ENCODE measurements around the gene TOPORS.

Gene TOPORS

DNA sequence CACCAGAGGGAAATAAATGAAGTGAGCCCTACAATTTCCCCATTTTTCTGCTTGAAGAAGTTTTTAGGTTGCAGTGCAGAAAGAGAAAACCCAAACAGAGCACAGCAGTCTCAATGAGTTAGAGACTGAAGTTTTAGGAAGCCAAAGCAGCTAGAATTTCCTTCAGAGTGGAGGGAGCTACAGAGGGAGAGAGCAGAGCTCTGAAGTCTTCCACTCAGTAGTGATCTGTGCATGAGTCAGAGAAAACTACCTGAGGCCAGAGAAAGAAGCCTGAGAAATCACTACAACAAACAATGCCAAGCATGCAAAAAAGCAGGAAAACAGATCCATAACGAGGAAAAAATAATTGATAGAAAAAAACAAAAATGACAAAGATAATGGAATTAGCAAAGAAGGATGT, 38.5 kb upstream of the TOPORS start:
- no peak for ATAC-seq
- TF ChIP-seq ISL1 (CRISPR knock-in tag; IDR thresholded peaks at IDR 0.05) (no peak), SNAI2 (CRISPR knock-in tag; IDR thresholded peaks at IDR 0.05) (no peak), ZNF70 (CRISPR knock-in tag; IDR thresholded peaks at IDR 0.05) (no peak), ZNF565 (CRISPR knock-in tag; conservative IDR thresholded peaks at IDR 0.05; ENCODE audit: low read depth) (no peak), ZC3H10 (CRISPR knock-in tag; IDR thresholded peaks at IDR 0.05) (no peak), ESRRG (CRISPR knock-in tag; IDR thresholded peaks at IDR 0.05) (no peak)

DNA sequence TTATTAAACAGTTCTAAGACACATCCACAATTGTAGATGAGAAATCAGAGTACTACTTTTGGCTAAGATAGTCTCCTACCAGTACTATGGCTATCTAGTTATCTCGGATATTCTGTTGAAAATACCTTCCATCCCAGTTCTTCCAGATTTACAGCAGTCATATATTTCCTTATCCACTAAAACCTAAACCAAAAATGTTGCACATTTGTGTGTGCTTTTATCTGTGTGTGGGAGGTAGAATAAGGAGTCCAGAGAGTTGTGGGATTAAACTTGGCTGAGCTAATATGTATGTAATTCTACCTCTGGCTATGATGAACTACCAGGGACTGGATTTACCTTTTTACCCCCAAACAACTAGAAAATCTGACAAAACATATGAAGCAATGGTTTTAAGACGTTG, 38.1 kb upstream of the TOPORS start:
- no peak for ATAC-seq
- TF ChIP-seq ZFP3 (CRISPR knock-in tag; IDR thresholded peaks at IDR 0.05) (no peak), ZFP30 (CRISPR knock-in tag; IDR thresholded peaks at IDR 0.05) (no peak), TCF4 (CRISPR knock-in tag; IDR thresholded peaks at IDR 0.05; ENCODE audit: borderline replicate concordance) (no peak), GLIS3 (CRISPR knock-in tag; IDR thresholded peaks at IDR 0.05) (no peak)

DNA sequence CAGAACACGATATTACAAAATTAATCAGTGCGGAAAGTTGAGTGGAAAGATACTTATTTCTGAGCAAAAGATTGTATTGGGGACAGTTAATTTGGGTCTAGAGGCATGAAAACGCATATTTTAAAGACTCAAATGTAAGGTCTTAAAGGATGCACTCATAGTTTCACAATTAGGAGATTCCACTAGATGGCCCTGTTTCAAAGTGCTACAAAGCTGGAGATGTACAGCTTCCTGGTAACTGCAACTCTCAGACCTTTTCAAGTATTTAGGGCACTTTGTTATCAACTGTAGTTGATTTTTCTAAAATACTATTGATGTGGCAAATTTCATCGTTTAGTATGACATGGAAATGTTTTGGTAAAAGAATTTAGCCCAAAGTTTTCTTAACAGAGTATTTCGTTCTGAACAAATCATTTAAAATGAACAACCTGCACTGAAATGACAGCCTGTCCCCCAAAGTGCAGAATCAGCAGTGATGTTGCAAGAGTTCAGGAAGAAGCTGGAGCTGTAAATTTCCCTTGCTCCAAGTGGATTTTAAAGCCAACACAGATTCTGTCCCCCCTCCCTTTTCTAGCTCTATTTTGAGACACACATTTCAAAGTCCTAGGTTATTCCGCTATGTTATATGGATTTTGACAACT, 36.8 kb upstream of the TOPORS start:
- ATAC-seq, result peak; percentile 94
- TF ChIP-seq RARB (CRISPR knock-in tag; IDR thresholded peaks at IDR 0.05) (no peak), ISL1 (CRISPR knock-in tag; IDR thresholded peaks at IDR 0.05) (no peak), ESRRG (CRISPR knock-in tag; IDR thresholded peaks at IDR 0.05) (no peak), ZNF565 (CRISPR knock-in tag; conservative IDR thresholded peaks at IDR 0.05; ENCODE audit: low read depth) (no peak), PPARA (CRISPR knock-in tag; IDR thresholded peaks at IDR 0.05; ENCODE audit: borderline replicate concordance) (no peak), ZFP3 (CRISPR knock-in tag; IDR thresholded peaks at IDR 0.05) (no peak), ARNTL (CRISPR knock-in tag; IDR thresholded peaks at IDR 0.05; ENCODE audit: borderline replicate concordance, low read depth) (no peak), ZFP30 (CRISPR knock-in tag; IDR thresholded peaks at IDR 0.05) (no peak)
- TF ChIP-seq, protein P1, sequence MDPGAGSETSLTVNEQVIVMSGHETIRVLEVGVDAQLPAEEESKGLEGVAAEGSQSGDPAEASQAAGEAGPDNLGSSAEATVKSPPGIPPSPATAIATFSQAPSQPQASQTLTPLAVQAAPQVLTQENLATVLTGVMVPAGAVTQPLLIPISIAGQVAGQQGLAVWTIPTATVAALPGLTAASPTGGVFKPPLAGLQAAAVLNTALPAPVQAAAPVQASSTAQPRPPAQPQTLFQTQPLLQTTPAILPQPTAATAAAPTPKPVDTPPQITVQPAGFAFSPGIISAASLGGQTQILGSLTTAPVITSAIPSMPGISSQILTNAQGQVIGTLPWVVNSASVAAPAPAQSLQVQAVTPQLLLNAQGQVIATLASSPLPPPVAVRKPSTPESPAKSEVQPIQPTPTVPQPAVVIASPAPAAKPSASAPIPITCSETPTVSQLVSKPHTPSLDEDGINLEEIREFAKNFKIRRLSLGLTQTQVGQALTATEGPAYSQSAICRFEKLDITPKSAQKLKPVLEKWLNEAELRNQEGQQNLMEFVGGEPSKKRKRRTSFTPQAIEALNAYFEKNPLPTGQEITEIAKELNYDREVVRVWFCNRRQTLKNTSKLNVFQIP (CRISPR knock-in tag; IDR thresholded peaks at IDR 0.05; ENCODE audit: borderline replicate concordance, low read depth), result no peak
- TF ChIP-seq, protein P2, sequence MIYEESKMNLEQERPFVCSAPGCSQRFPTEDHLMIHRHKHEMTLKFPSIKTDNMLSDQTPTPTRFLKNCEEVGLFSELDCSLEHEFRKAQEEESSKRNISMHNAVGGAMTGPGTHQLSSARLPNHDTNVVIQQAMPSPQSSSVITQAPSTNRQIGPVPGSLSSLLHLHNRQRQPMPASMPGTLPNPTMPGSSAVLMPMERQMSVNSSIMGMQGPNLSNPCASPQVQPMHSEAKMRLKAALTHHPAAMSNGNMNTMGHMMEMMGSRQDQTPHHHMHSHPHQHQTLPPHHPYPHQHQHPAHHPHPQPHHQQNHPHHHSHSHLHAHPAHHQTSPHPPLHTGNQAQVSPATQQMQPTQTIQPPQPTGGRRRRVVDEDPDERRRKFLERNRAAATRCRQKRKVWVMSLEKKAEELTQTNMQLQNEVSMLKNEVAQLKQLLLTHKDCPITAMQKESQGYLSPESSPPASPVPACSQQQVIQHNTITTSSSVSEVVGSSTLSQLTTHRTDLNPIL (CRISPR knock-in tag; IDR thresholded peaks at IDR 0.05; ENCODE audit: low read depth), result no peak
- TF ChIP-seq, protein P3, sequence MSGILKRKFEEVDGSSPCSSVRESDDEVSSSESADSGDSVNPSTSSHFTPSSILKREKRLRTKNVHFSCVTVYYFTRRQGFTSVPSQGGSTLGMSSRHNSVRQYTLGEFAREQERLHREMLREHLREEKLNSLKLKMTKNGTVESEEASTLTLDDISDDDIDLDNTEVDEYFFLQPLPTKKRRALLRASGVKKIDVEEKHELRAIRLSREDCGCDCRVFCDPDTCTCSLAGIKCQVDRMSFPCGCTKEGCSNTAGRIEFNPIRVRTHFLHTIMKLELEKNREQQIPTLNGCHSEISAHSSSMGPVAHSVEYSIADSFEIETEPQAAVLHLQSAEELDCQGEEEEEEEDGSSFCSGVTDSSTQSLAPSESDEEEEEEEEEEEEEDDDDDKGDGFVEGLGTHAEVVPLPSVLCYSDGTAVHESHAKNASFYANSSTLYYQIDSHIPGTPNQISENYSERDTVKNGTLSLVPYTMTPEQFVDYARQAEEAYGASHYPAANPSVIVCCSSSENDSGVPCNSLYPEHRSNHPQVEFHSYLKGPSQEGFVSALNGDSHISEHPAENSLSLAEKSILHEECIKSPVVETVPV (CRISPR knock-in tag; IDR thresholded peaks at IDR 0.05), result no peak

DNA sequence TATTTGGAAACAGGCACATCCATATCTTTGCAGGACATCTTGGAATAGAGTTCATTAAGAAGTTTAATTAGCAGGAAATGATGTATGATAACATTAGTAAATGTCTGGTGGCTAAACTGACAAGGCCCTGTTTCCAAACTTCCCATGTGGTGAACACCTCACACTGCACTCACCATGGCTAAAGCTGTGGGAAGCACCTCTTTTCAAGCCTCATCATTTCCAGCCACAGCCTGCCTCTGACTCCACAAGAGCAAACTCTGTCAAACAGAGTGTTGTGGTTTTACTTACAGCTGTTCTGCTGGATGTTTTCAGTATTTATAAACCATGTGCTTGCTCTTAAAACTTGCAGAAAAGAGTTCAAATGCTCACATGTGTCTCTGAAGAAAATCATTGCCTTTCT, 35.5 kb upstream of the TOPORS start:
- ATAC-seq, result no peak
- TF ChIP-seq, protein P4, sequence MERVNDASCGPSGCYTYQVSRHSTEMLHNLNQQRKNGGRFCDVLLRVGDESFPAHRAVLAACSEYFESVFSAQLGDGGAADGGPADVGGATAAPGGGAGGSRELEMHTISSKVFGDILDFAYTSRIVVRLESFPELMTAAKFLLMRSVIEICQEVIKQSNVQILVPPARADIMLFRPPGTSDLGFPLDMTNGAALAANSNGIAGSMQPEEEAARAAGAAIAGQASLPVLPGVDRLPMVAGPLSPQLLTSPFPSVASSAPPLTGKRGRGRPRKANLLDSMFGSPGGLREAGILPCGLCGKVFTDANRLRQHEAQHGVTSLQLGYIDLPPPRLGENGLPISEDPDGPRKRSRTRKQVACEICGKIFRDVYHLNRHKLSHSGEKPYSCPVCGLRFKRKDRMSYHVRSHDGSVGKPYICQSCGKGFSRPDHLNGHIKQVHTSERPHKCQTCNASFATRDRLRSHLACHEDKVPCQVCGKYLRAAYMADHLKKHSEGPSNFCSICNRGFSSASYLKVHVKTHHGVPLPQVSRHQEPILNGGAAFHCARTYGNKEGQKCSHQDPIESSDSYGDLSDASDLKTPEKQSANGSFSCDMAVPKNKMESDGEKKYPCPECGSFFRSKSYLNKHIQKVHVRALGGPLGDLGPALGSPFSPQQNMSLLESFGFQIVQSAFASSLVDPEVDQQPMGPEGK (CRISPR knock-in tag; IDR thresholded peaks at IDR 0.05; ENCODE audit: borderline replicate concordance), result no peak
- no peak for TF ChIP-seq ZNF565 (CRISPR knock-in tag; conservative IDR thresholded peaks at IDR 0.05; ENCODE audit: low read depth)
- TF ChIP-seq, protein P5, sequence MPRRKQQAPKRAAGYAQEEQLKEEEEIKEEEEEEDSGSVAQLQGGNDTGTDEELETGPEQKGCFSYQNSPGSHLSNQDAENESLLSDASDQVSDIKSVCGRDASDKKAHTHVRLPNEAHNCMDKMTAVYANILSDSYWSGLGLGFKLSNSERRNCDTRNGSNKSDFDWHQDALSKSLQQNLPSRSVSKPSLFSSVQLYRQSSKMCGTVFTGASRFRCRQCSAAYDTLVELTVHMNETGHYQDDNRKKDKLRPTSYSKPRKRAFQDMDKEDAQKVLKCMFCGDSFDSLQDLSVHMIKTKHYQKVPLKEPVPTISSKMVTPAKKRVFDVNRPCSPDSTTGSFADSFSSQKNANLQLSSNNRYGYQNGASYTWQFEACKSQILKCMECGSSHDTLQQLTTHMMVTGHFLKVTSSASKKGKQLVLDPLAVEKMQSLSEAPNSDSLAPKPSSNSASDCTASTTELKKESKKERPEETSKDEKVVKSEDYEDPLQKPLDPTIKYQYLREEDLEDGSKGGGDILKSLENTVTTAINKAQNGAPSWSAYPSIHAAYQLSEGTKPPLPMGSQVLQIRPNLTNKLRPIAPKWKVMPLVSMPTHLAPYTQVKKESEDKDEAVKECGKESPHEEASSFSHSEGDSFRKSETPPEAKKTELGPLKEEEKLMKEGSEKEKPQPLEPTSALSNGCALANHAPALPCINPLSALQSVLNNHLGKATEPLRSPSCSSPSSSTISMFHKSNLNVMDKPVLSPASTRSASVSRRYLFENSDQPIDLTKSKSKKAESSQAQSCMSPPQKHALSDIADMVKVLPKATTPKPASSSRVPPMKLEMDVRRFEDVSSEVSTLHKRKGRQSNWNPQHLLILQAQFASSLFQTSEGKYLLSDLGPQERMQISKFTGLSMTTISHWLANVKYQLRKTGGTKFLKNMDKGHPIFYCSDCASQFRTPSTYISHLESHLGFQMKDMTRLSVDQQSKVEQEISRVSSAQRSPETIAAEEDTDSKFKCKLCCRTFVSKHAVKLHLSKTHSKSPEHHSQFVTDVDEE (CRISPR knock-in tag; IDR thresholded peaks at IDR 0.05), result no peak
- TF ChIP-seq, protein P3 (CRISPR knock-in tag; IDR thresholded peaks at IDR 0.05), result no peak
- TF ChIP-seq ESRRG (CRISPR knock-in tag; IDR thresholded peaks at IDR 0.05), result no peak
- TF ChIP-seq PPARA (CRISPR knock-in tag; IDR thresholded peaks at IDR 0.05; ENCODE audit: borderline replicate concordance), result no peak
- no peak for TF ChIP-seq ISL1 (CRISPR knock-in tag; IDR thresholded peaks at IDR 0.05)
- no peak for TF ChIP-seq ZC3H10 (CRISPR knock-in tag; IDR thresholded peaks at IDR 0.05)
- TF ChIP-seq RARB (CRISPR knock-in tag; IDR thresholded peaks at IDR 0.05), result no peak
- no peak for TF ChIP-seq ZFP3 (CRISPR knock-in tag; IDR thresholded peaks at IDR 0.05)
- TF ChIP-seq ARNTL (CRISPR knock-in tag; IDR thresholded peaks at IDR 0.05; ENCODE audit: borderline replicate concordance, low read depth), result no peak
- TF ChIP-seq ZNF8 (CRISPR knock-in tag; IDR thresholded peaks at IDR 0.05), result no peak
